Liver (tissue), 9 donors: ENCODE measurements around the gene MPPED2. TPM values are rescaled to one million over a fixed set of nuclear protein-coding genes. Genes with fewer than 3 reads are reported as not detected.

ENCODE experiments used
- DNase-seq: peaks from one replicate; pipeline ENCODE4 v3.0.0-alpha.2; 2017; ENCODE audit warnings: low spot score
- H3K27ac ChIP-seq, 2 donors: one replicate each; pipeline ENCODE4 v1.7.0; 2013; ENCODE audit warnings: inconsistent platforms in 2 of 2, low read length in 2 of 2, control low read depth in 1 of 2, low read depth in 1 of 2, mild to moderate bottlenecking in 1 of 2
- H3K27me3 ChIP-seq, 4 donors: one replicate each; pipeline versions ENCODE4 v1.6.1 to v1.7.0; 2013; ENCODE audit warnings: low read length in 3 of 4, inconsistent platforms in 1 of 4, mild to moderate bottlenecking in 1 of 4, moderate library complexity in 1 of 4; ENCODE audit not compliant: control insufficient read depth in 4 of 4, insufficient read depth in 4 of 4
- H3K36me3 ChIP-seq, 4 donors: one replicate each; pipeline versions ENCODE4 v1.6.1 to v1.7.0; 2013; ENCODE audit warnings: low read length in 3 of 4, mild to moderate bottlenecking in 3 of 4, low read depth in 1 of 4, moderate library complexity in 1 of 4; ENCODE audit not compliant: control insufficient read depth in 4 of 4, insufficient read depth in 3 of 4
- H3K4me1 ChIP-seq, 4 donors: one replicate each; pipeline versions ENCODE4 v1.6.1 to v1.7.0; 2013; ENCODE audit warnings: low read length in 3 of 4, mild to moderate bottlenecking in 3 of 4, moderate library complexity in 1 of 4; ENCODE audit not compliant: control insufficient read depth in 4 of 4, insufficient read depth in 4 of 4
- H3K4me3 ChIP-seq, 3 donors: one replicate each; pipeline versions ENCODE4 v1.6.1 to v1.7.0; 2013; ENCODE audit warnings: low read length in 3 of 3, control low read depth in 1 of 3, low read depth in 1 of 3, mild to moderate bottlenecking in 1 of 3
- H3K9ac ChIP-seq, 2 donors: one replicate each; pipeline ENCODE4 v1.7.0; 2013; ENCODE audit warnings: low read length in 2 of 2, mild to moderate bottlenecking in 2 of 2, moderate library complexity in 2 of 2, control low read depth in 1 of 2, low read depth in 1 of 2
- H3K9me3 ChIP-seq, 4 donors: one replicate each; pipeline versions ENCODE4 v1.6.1 to v1.7.0; 2013; ENCODE audit warnings: low read length in 3 of 4; ENCODE audit not compliant: control insufficient read depth in 4 of 4
- ATF3 ChIP-seq: IDR thresholded peaks from 2 replicates; pipeline ENCODE4 v1.6.1; 2016; ENCODE audit warnings: antibody characterized with exemption
- CTCF ChIP-seq: fragments of 150-350 bp; IDR thresholded peaks from 2 replicates; pipeline ENCODE4 v1.5.1; 2017; ENCODE audit warnings: improper control_type of control experiment, low read depth, low read length; ENCODE audit not compliant: missing input control
- EGR1 ChIP-seq, 2 donors: IDR thresholded peaks; 2 replicates each; pipeline ENCODE4 v1.6.1; 2016 to 2018; ENCODE audit warnings: antibody characterized with exemption in 2 of 2, low read depth in 2 of 2
- FOXA1 ChIP-seq: IDR thresholded peaks from 2 replicates; pipeline ENCODE4 v1.6.1; 2016; ENCODE audit warnings: antibody characterized with exemption
- FOXA2 ChIP-seq: IDR thresholded peaks from 2 replicates; pipeline ENCODE4 v1.6.1; 2016; ENCODE audit warnings: antibody characterized with exemption
- HNF4A ChIP-seq, 2 donors: conservative IDR thresholded peaks; 2 replicates each; pipeline ENCODE4 v1.6.1; 2016; ENCODE audit warnings: antibody characterized with exemption in 2 of 2, mild to moderate bottlenecking in 2 of 2
- MAX ChIP-seq: IDR thresholded peaks from 2 replicates; pipeline ENCODE4 v1.6.1; 2016; ENCODE audit warnings: antibody characterized with exemption
- NR2F2 ChIP-seq: IDR thresholded peaks from 2 replicates; pipeline ENCODE4 v1.6.1; 2016; ENCODE audit warnings: antibody characterized with exemption
- REST ChIP-seq: IDR thresholded peaks from 2 replicates; pipeline ENCODE4 v1.6.1; 2016; ENCODE audit warnings: antibody characterized with exemption, mild to moderate bottlenecking
- SP1 ChIP-seq: IDR thresholded peaks from 2 replicates; pipeline ENCODE4 v1.6.1; 2018; ENCODE audit warnings: antibody characterized with exemption, mild to moderate bottlenecking
- TAF1 ChIP-seq: conservative IDR thresholded peaks from 2 replicates; pipeline ENCODE4 v1.6.1; 2016; ENCODE audit warnings: antibody characterized with exemption, mild to moderate bottlenecking
- YY1 ChIP-seq: IDR thresholded peaks from 2 replicates; pipeline ENCODE4 v1.6.1; 2016; ENCODE audit warnings: antibody characterized with exemption, mild to moderate bottlenecking
- ZBTB33 ChIP-seq: IDR thresholded peaks from 2 replicates; pipeline ENCODE4 v1.6.1; 2016; ENCODE audit warnings: antibody characterized with exemption
- WGBS: extraction: QIAGEN DNeasy Blood & Tissue Kit; methylation state at CpG from one replicate; pipeline ENCODE4 v1.1.7; 2013; 5-methylcytosine and 5-hydroxymethylcytosine counted together
- polyA plus RNA-seq, 2 donors: library from polyadenylated mRNA; stranded (reverse) in 1 of 2; unstranded in 1 of 2; fragments of 200-250 nt in 1 of 2; fragments of >200 nt in 1 of 2; fragmentation: Nextera tagmentation in 1 of 2; extraction: Ambion mirVana in 1 of 2; gene quantifications; one replicate each; pipeline versions ENCODE4 v1.2.1 to v1.2.3, GENCODE V29; 2013 to 2015
- total RNA-seq, 2 donors: library from RNA; depleted of rRNA; stranded (reverse); fragments of >200 nt; gene quantifications; one replicate each; pipeline ENCODE4 v1.2.3, GENCODE V29; 2014
- donor health status: healthy.
- donor health status: healthy.
- donor health status: healthy.
- donor health status: healthy.
- donor health status: healthy.

The MPPED2 gene
- total and polyA plus RNA-seq, 4 donors = 0.22 to 1.6 (median 0.47) TPM

- TF ChIP-seq TAF1 (no peak), FOXA1 (no peak), SP1 (no peak), FOXA2 (no peak), REST (no peak), CTCF (no peak), NR2F2 (no peak), ATF3 (no peak), HNF4A (conservative IDR thresholded peaks at IDR 0.05) (no peak), EGR1 (IDR thresholded peaks at IDR 0.05; ENCODE audit: low read depth in 2 of 2) (no peak), YY1 (no peak)
- Histone ChIP-seq H3K4me3 (no peak overlapping the region), H3K27ac (no peak overlapping the region), H3K9me3 (no peaks in the 10 kb centered on the region), H3K4me1 (no peaks in the 10 kb centered on the region), H3K27me3 (no peaks in the 10 kb centered on the region), H3K9ac (no peak overlapping the region), H3K36me3 (no peaks in the 10 kb centered on the region)
- DNase-seq = no peak
- 87% methylated on average over 2 of the region's 2 CpGs for WGBS
Observed at GRCh38 chr11:30465192-30465591, 121.0 kb downstream of the MPPED2 start.

- H3K4me1 ChIP-seq = no peaks in the 10 kb centered on the region
- 88% methylated on average over 2 of the region's 2 CpGs for WGBS
- DNase-seq = no peak
- H3K27me3 ChIP-seq = no peaks in the 10 kb centered on the region
- H3K9ac ChIP-seq = no peak overlapping the region
- H3K27ac ChIP-seq = no peak overlapping the region
- H3K36me3 ChIP-seq = no peaks in the 10 kb centered on the region
- H3K4me3 ChIP-seq = no peak overlapping the region
- TF ChIP-seq MAX (no peak), EGR1 (IDR thresholded peaks at IDR 0.05; ENCODE audit: low read depth in 2 of 2) (no peak), ZBTB33 (no peak), FOXA1 (no peak), HNF4A (conservative IDR thresholded peaks at IDR 0.05) (no peak), SP1 (no peak), TAF1 (no peak)
- no peaks in the 10 kb centered on the region for H3K9me3 ChIP-seq
Observed at GRCh38 chr11:30463266-30463665, 122.9 kb downstream of the MPPED2 start.
